SK-N-SH treated with all-trans-retinoic acid at 6 μM for 48 hours (cell line): ENCODE measurements around the gene SEMA3F.

Experiments
- OSR1 ChIP-seq: fragments of 250-450 bp; sonication (Bioruptor Pico); IDR thresholded peaks from 2 replicates; pipeline ENCODE4 v1.8.0; 2022; ENCODE audit warnings: moderate library complexity, mild to moderate bottlenecking, inconsistent platforms
- SNAI2 ChIP-seq: fragments of 250-450 bp; sonication (Bioruptor Pico); IDR thresholded peaks from 2 replicates; pipeline ENCODE4 v1.5.0; 2020; ENCODE audit warnings: mild to moderate bottlenecking, moderate library complexity
- ZFP30 ChIP-seq: fragments of 450-650 bp; formaldehyde crosslinking; IDR thresholded peaks from 2 replicates; pipeline ENCODE4 v1.5.0; 2022; ENCODE audit warnings: mild to moderate bottlenecking, moderate library complexity
- ZNF70 ChIP-seq: fragments of 450-650 bp; formaldehyde crosslinking; IDR thresholded peaks from 2 replicates; pipeline ENCODE4 v1.5.0; 2020; ENCODE audit warnings: mild to moderate bottlenecking, moderate library complexity

DNA sequence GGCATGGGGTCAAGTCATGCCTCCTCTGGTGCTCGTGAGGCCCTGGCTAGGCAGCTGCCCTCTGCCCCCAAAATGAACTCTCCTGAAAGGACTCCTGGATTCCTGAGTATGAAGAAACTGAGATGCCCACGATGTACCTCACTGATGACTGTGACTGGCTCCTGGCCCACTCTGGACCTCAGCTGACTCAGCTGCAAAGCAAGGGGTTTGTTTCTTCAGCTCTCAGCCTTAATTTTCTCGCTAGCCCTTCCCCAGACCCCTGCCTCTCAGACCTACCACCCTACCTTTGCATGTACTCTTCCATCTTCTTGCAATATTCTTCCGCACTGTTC is 75.6 kb downstream of the SEMA3F start:
- TF ChIP-seq ZFP30 (CRISPR knock-in tag) (no peak), OSR1 (no peak), SNAI2 (CRISPR knock-in tag) (no peak), ZNF70 (CRISPR knock-in tag) (no peak)
